ENCODE measurements around the gene CYP3A4. TPM values are rescaled to one million over a fixed set of nuclear protein-coding genes. Genes with fewer than 3 reads are reported as not detected.
"Not testable (repeated sequence)": the region's sequence is repeated elsewhere in the genome, so short reads cannot be mapped to it uniquely, and the experiment has no call there.

CYP3A4 gene
- total and polyA plus RNA-seq, 8 donors, result 0.31 to 23.5 (median 1.7) TPM; not detected in 5

DNA sequence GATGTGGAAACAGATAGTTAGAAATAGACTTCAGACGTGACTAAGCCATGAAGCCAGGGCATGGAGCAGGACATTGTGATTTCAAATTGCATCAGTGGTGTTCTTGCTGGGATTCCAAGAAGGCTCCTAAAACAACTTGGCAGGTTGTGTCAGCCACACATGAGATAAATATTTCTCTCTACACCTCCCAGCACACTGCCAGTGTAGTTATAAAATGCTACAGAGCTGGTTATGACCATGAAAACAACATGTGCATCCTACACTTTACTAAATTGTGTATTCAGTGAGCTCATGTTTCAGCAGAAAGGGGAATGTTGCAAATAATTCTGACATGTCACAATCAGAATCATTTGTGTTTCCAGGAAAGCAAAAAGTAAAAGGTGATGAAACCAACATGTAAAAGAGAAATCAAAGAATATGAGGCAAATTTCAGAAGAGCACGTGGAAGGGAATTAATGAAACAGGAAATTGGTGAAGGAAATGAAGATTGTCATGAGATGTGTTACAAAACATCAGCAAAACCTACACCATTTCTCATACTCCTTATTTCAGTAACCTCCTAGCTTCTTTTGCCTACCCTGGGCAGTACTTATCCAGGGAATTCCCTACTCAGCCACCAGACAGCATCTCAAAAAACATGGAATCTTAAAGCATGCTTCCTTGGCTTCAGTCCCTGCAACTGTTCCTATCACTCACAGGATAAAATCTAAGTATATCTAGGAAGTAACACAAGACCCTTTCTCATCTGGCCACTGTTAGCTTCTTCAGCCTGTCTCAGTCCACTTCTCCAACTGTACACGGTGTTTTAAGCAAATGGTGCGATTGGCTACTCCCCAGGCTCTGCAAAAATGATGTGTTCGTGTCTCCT is 43.2 kb downstream of the CYP3A4 start:
- no peak overlapping the region for H3K27ac ChIP-seq
- 71 to 87% (median 81%) methylated on average over 5 of the region's 5 CpGs for WGBS, 5 donors
- no peaks in the 10 kb centered on the region for H3K4me1 ChIP-seq
- TF ChIP-seq CTCF (IDR thresholded peaks at IDR 0.05), result no peak
- TF ChIP-seq POLR2A (IDR thresholded peaks at IDR 0.05), result no peak
- TF ChIP-seq EP300 (IDR thresholded peaks at IDR 0.05), result no peak
- TF ChIP-seq POLR2AphosphoS5 (IDR thresholded peaks at IDR 0.05), result no peak
- H3K9me3 ChIP-seq, result no peaks in the 10 kb centered on the region
- no peak overlapping the region for H3K4me3 ChIP-seq
- intact Hi-C loops (cut with DNase I; ENCODE audit: low total_unique reads), result no loop called here
- DNase-seq, result no peak
- H3K36me3 ChIP-seq, result peaks cover 0 to 26% (median 7%) of the 10 kb centered on the region in 4 donors
- H3K27me3 ChIP-seq, result no peaks in the 10 kb centered on the region

GRCh38 chr7:99739699-99740572 is 44.0 kb downstream of the CYP3A4 start:
- Histone ChIP-seq H3K36me3 (peaks cover 0 to 26% (median 7%) of the 10 kb centered on the region in 4 donors), H3K4me3 (no peak overlapping the region), H3K27ac (no peak overlapping the region), H3K27me3 (no peaks in the 10 kb centered on the region), H3K9me3 (no peaks in the 10 kb centered on the region), H3K4me1 (no peaks in the 10 kb centered on the region)
- TF ChIP-seq POLR2A (IDR thresholded peaks at IDR 0.05) (no peak), CTCF (IDR thresholded peaks at IDR 0.05) (no peak), POLR2AphosphoS5 (IDR thresholded peaks at IDR 0.05) (no peak), EP300 (IDR thresholded peaks at IDR 0.05) (no peak)
- intact Hi-C loops (cut with DNase I; ENCODE audit: low total_unique reads), result no loop called here
- WGBS, 5 donors, result 79 to 88% (median 84%) methylated on average over 2 of the region's 2 CpGs
- no peak for DNase-seq

GRCh38 chr7:99737726-99738125 is 46.3 kb downstream of the CYP3A4 start:
- TF ChIP-seq POLR2AphosphoS5 (IDR thresholded peaks at IDR 0.05) (no peak), EP300 (IDR thresholded peaks at IDR 0.05) (no peak), POLR2A (IDR thresholded peaks at IDR 0.05) (no peak), CTCF (IDR thresholded peaks at IDR 0.05) (no peak)
- DNase-seq, result no peak
- intact Hi-C loops (cut with DNase I; ENCODE audit: low total_unique reads), result no loop called here
- Histone ChIP-seq H3K27ac (no peak overlapping the region), H3K27me3 (no peaks in the 10 kb centered on the region), H3K4me3 (no peak overlapping the region), H3K36me3 (peaks cover 0 to 26% (median 7%) of the 10 kb centered on the region in 4 donors), H3K4me1 (no peaks in the 10 kb centered on the region), H3K9me3 (no peaks in the 10 kb centered on the region)
- 72 to 89% (median 77%) methylated on average over 1 of the region's 1 CpG for WGBS, 5 donors

DNA sequence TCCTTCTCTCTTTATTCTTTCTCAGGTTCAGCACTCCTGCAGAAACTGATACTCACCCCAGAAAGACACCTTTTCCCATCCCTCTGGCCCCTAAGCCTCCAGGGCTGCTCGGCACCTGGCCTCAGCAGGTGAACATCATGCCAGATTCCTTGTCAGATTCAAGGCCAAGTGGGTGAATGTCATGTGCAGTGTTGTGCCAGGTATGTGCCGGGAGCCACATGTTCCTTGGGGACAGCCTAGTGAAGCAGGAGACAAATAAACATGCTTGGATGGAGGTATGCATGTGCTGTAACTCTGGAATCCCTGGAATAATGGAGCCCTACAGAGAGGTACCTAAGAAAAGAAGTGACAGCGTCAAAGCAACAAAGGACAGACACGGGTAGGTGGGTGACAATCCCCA is 47.3 kb downstream of the CYP3A4 start:
- WGBS, 5 donors, result 83 to 90% (median 90%) methylated on average over 4 of the region's 4 CpGs
- H3K9me3 ChIP-seq; H3K4me3 ChIP-seq; H3K27me3 ChIP-seq; H3K27ac ChIP-seq; H3K4me1 ChIP-seq; intact Hi-C loops (cut with DNase I; ENCODE audit: low total_unique reads); DNase-seq: not testable (repeated sequence)
- peaks cover 0 to 26% (median 7%) of the 10 kb centered on the region in 4 donors for H3K36me3 ChIP-seq
